ENCODE results near the gene SECISBP2. TPM values are rescaled to one million over a fixed set of nuclear protein-coding genes. Genes with fewer than 3 reads are reported as not detected.

Gene SECISBP2
- total and polyA plus RNA-seq, 2 experiments from 2014 or later = 77.7 to 86.8 TPM

- no peak for DNase-seq (ENCODE audit: low spot score)
- peaks cover 2% of the 10 kb centered on the region for H3K27me3 Mint-ChIP-seq (ENCODE audit: insufficient read depth, low read depth, poor library complexity)
- peaks cover 11% of the 10 kb centered on the region for H3K79me2 ChIP-seq (replicated peaks; ENCODE audit: insufficient read depth)
- no peaks in the 10 kb centered on the region for H3K4me1 Mint-ChIP-seq
- H3K36me3 ChIP-seq (ENCODE audit: insufficient read depth) = peaks cover 44% of the 10 kb centered on the region
- no peak overlapping the region for H2AFZ ChIP-seq
- H3K9me3 Mint-ChIP-seq = no peaks in the 10 kb centered on the region
- H3K4me1 ChIP-seq (ENCODE audit: insufficient read depth) = no peaks in the 10 kb centered on the region
- H3K27ac ChIP-seq (ENCODE audit: low read depth) = no peak overlapping the region
- no peak for TF ChIP-seq ZNF331 (CRISPR knock-in tag; IDR thresholded peaks at IDR 0.05; ENCODE audit: low read depth)
- no peak for TF ChIP-seq JUNB (IDR thresholded peaks at IDR 0.05; ENCODE audit: unreplicated experiment)
- TF ChIP-seq REST (IDR thresholded peaks at IDR 0.05; ENCODE audit: unreplicated experiment) = no peak
- no peak for TF ChIP-seq NANOG (IDR thresholded peaks at IDR 0.05; ENCODE audit: borderline replicate concordance)
- no peak for TF ChIP-seq CTCF (conservative IDR thresholded peaks at IDR 0.05; ENCODE audit: low read depth in 2 of 2)
- TF ChIP-seq CREB1 (CRISPR knock-in tag; IDR thresholded peaks at IDR 0.05; ENCODE audit: low read depth) = no peak
- no peak for TF ChIP-seq EZH2phosphoT487 (IDR thresholded peaks at IDR 0.05; ENCODE audit: unreplicated experiment)
- no peak for TF ChIP-seq ETS1 (IDR thresholded peaks at IDR 0.05)
- no peak for TF ChIP-seq EZH2 (IDR thresholded peaks at IDR 0.05; ENCODE audit: low read depth, unreplicated experiment)
- no peak for TF ChIP-seq STAT1 (IDR thresholded peaks at IDR 0.05; ENCODE audit: unreplicated experiment)
- TF ChIP-seq ZNF462 (CRISPR knock-in tag; IDR thresholded peaks at IDR 0.05) = no peak
- no peak for TF ChIP-seq ZNF114 (CRISPR knock-in tag; IDR thresholded peaks at IDR 0.05)
- no peak for TF ChIP-seq POLR2AphosphoS5 (IDR thresholded peaks at IDR 0.05; ENCODE audit: low read depth)
- no peaks in the 10 kb centered on the region for H3K9me2 ChIP-seq (ENCODE audit: insufficient read depth)
- peaks cover 93% of the 10 kb centered on the region for H3K36me3 Mint-ChIP-seq (ENCODE audit: low read depth)
- H3K4me3 ChIP-seq = no peak overlapping the region
- H3F3A ChIP-seq (replicated peaks; ENCODE audit: low read depth) = no peaks in the 10 kb centered on the region
- peaks cover 23% of the 10 kb centered on the region for H4K20me1 ChIP-seq (replicated peaks; ENCODE audit: insufficient read depth)
- no peak overlapping the region for H3K4me2 ChIP-seq
- no peaks in the 10 kb centered on the region for H3K27me3 ChIP-seq (ENCODE audit: insufficient read depth)
- no peak overlapping the region for H3K27ac Mint-ChIP-seq
- no peak overlapping the region for H3K4me3 Mint-ChIP-seq
- ATAC-seq = 0 out of 3 replicates have a peak, but pooled peaks have one; percentile 25
Measured at GRCh38 chr9:89347651-89348050, 29.4 kb downstream of the SECISBP2 start.

Measured in GM23338 (cell line).